ENCODE results near the gene TLE6. TPM values are rescaled to one million over a fixed set of nuclear protein-coding genes. Genes with fewer than 3 reads are reported as not detected.

Gene TLE6
- total and polyA plus RNA-seq, 2 of the 13 experiments (the other 11 are each of a cell fraction or from before 2014, with no cell fraction given): 0.24 to 5.5 TPM

DNA sequence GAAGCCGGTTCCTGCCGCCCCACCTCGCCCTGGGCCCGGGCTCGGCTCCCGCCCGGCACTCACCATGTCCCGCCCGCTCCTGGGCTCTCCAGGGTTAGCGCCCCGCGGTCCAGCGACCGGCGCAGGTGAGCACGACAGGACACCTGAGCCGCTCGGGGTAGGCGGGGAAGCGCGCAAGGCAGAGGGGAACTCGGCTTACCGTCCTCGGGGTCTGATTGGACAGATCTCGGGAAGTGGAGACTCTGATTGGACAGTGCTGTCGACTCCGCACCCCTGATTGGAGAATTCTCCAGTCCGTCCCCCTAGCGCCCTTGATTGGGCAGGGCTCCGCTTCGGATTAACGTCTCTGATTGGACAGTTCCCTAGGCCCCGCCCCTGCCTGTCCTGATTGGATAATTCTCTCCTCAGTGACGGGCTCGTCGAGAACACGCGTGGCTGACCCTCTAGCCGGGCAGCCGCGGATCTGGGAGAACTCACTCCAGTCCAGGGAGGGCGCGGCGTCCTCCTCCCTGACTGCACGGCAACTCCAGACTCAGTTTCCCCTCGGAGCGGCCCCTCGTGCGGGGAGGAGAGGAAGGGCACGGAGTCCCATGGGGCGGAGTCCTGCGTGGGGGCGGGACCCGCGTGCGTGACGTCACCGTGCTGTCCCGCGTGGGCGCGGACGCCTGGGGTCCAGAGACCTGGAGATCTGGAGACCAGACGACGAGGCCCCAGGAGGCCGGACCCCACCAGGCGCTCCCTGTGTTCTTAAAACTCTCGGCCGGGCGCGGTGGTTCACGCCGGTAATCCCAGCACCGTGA is 32.4 kb upstream of the TLE6 start, which contains the start of gene ZNF77 (continued):
- TF ChIP-seq PHB2 (IDR thresholded peaks at IDR 0.05; ENCODE audit: partially characterized antibody): no peak
- TF ChIP-seq FOXJ3 (CRISPR knock-in tag; IDR thresholded peaks at IDR 0.05; ENCODE audit: borderline replicate concordance): no peak
- TF ChIP-seq, protein P1, sequence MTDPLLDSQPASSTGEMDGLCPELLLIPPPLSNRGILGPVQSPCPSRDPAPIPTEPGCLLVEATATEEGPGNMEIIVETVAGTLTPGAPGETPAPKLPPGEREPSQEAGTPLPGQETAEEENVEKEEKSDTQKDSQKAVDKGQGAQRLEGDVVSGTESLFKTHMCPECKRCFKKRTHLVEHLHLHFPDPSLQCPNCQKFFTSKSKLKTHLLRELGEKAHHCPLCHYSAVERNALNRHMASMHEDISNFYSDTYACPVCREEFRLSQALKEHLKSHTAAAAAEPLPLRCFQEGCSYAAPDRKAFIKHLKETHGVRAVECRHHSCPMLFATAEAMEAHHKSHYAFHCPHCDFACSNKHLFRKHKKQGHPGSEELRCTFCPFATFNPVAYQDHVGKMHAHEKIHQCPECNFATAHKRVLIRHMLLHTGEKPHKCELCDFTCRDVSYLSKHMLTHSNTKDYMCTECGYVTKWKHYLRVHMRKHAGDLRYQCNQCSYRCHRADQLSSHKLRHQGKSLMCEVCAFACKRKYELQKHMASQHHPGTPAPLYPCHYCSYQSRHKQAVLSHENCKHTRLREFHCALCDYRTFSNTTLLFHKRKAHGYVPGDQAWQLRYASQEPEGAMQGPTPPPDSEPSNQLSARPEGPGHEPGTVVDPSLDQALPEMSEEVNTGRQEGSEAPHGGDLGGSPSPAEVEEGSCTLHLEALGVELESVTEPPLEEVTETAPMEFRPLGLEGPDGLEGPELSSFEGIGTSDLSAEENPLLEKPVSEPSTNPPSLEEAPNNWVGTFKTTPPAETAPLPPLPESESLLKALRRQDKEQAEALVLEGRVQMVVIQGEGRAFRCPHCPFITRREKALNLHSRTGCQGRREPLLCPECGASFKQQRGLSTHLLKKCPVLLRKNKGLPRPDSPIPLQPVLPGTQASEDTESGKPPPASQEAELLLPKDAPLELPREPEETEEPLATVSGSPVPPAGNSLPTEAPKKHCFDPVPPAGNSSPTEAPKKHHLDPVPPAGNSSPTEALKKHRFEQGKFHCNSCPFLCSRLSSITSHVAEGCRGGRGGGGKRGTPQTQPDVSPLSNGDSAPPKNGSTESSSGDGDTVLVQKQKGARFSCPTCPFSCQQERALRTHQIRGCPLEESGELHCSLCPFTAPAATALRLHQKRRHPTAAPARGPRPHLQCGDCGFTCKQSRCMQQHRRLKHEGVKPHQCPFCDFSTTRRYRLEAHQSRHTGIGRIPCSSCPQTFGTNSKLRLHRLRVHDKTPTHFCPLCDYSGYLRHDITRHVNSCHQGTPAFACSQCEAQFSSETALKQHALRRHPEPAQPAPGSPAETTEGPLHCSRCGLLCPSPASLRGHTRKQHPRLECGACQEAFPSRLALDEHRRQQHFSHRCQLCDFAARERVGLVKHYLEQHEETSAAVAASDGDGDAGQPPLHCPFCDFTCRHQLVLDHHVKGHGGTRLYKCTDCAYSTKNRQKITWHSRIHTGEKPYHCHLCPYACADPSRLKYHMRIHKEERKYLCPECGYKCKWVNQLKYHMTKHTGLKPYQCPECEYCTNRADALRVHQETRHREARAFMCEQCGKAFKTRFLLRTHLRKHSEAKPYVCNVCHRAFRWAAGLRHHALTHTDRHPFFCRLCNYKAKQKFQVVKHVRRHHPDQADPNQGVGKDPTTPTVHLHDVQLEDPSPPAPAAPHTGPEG (CRISPR knock-in tag; IDR thresholded peaks at IDR 0.05): peak; percentile 21; the same call in 1 of the 2 replicates
- TF ChIP-seq CHCHD3 (CRISPR knock-in tag; IDR thresholded peaks at IDR 0.05): 0 out of 2 replicates have a peak, but pooled peaks have one; percentile 9
- TF ChIP-seq, protein P2, sequence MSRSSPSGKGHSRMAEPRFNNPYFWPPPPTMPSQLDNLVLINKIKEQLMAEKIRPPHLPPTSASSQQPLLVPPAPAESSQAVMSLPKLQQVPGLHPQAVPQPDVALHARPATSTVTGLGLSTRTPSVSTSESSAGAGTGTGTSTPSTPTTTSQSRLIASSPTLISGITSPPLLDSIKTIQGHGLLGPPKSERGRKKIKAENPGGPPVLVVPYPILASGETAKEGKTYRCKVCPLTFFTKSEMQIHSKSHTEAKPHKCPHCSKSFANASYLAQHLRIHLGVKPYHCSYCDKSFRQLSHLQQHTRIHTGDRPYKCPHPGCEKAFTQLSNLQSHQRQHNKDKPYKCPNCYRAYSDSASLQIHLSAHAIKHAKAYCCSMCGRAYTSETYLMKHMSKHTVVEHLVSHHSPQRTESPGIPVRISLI (CRISPR knock-in tag; IDR thresholded peaks at IDR 0.05; ENCODE audit: borderline replicate concordance): no peak
- 0 out of 2 replicates have a peak, but pooled peaks have one; percentile 48 for TF ChIP-seq ZFP82 (CRISPR knock-in tag; IDR thresholded peaks at IDR 0.05; ENCODE audit: borderline replicate concordance)
- TF ChIP-seq SKI (IDR thresholded peaks at IDR 0.05; ENCODE audit: partially characterized antibody): peak; percentile 17
- TF ChIP-seq NFKB2 (CRISPR knock-in tag; IDR thresholded peaks at IDR 0.05; ENCODE audit: borderline replicate concordance): no peak; the same call in 1 of the 2 replicates
- TF ChIP-seq THAP11 (CRISPR knock-in tag; IDR thresholded peaks at IDR 0.05): peak; percentile 72
- TF ChIP-seq, protein P3, sequence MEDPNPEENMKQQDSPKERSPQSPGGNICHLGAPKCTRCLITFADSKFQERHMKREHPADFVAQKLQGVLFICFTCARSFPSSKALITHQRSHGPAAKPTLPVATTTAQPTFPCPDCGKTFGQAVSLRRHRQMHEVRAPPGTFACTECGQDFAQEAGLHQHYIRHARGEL (CRISPR knock-in tag; IDR thresholded peaks at IDR 0.05): 0 out of 2 replicates have a peak, but pooled peaks have one; percentile 39
- TF ChIP-seq LCORL (IDR thresholded peaks at IDR 0.05): no peak
- peak; percentile 6; the same call in 1 of the 2 replicates for TF ChIP-seq LCORL (CRISPR knock-in tag; IDR thresholded peaks at IDR 0.05)
- TF ChIP-seq HNF4G (IDR thresholded peaks at IDR 0.05; ENCODE audit: borderline replicate concordance, low read depth, low read length): no peak
- no peak for TF ChIP-seq HNF4G (CRISPR knock-in tag; IDR thresholded peaks at IDR 0.05; ENCODE audit: borderline replicate concordance, low read depth)
- no peak for TF ChIP-seq FOXO1 (CRISPR knock-in tag; IDR thresholded peaks at IDR 0.05)
- TF ChIP-seq, protein P4, sequence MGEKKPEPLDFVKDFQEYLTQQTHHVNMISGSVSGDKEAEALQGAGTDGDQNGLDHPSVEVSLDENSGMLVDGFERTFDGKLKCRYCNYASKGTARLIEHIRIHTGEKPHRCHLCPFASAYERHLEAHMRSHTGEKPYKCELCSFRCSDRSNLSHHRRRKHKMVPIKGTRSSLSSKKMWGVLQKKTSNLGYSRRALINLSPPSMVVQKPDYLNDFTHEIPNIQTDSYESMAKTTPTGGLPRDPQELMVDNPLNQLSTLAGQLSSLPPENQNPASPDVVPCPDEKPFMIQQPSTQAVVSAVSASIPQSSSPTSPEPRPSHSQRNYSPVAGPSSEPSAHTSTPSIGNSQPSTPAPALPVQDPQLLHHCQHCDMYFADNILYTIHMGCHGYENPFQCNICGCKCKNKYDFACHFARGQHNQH (CRISPR knock-in tag; IDR thresholded peaks at IDR 0.05): 0 out of 2 replicates have a peak, but pooled peaks have one; percentile 46

Measured in HepG2 (cell line).